Keratinocyte (primary cell): ENCODE results near the gene COL8A2. TPM values are rescaled to one million over a fixed set of nuclear protein-coding genes. Genes with fewer than 3 reads are reported as not detected.

Source experiments
- DNase-seq: peaks from one replicate; pipeline ENCODE4 v3.0.0-alpha.2; 2011; ENCODE audit warnings: low read depth, missing footprints, low spot score
- FAIRE-seq: peaks from 2 replicates; lab custom pipeline; 2011; peaks lifted over from hg19 to GRCh38; lab: Jason Lieb, UNC
- H2AFZ ChIP-seq: 2 replicates; pipeline ENCODE4 v1.6.0; 2012; ENCODE audit warnings: low read length, control low read depth, inconsistent platforms; ENCODE audit not compliant: control insufficient read depth
- H3K27ac ChIP-seq: 2 replicates; pipeline ENCODE4 v1.5.1; 2011; ENCODE audit warnings: low read length; ENCODE audit not compliant: control insufficient read depth, insufficient read depth
- H3K27me3 ChIP-seq: 3 replicates; pipeline ENCODE4 v1.6.0; 2011; ENCODE audit warnings: low read length; ENCODE audit not compliant: control insufficient read depth, insufficient read depth; ENCODE audit errors: extremely low read depth
- H3K36me3 ChIP-seq, 2 experiments: 2 replicates in 1 of 2; 3 replicates in 1 of 2; pipeline ENCODE4 v1.5.1; 2011; ENCODE audit warnings: low read length in 2 of 2, mild to moderate bottlenecking in 1 of 2; ENCODE audit not compliant: control insufficient read depth in 2 of 2, insufficient read depth in 2 of 2; ENCODE audit errors: extremely low read depth in 1 of 2
- H3K4me1 ChIP-seq: 3 replicates; pipeline ENCODE4 v1.5.1; 2011; ENCODE audit warnings: low read length; ENCODE audit not compliant: control insufficient read depth, insufficient read depth; ENCODE audit errors: extremely low read depth
- H3K4me2 ChIP-seq: 3 replicates; pipeline ENCODE4 v1.6.0; 2011; ENCODE audit warnings: low read depth, low read length; ENCODE audit not compliant: control insufficient read depth, insufficient read depth; ENCODE audit errors: extremely low read depth
- H3K4me3 ChIP-seq, 3 experiments: fragments of 200-600 bp in 1 of 3; sonication (generic) in 1 of 3; 2 replicates in 2 of 3; 3 replicates in 1 of 3; pipeline ENCODE4 v1.5.1; 2011 to 2016; ENCODE audit warnings: low read length in 3 of 3, mild to moderate bottlenecking in 3 of 3, control low read depth in 2 of 3, inconsistent platforms in 1 of 3, low read depth in 1 of 3, mixed read lengths in 1 of 3, mixed run types in 1 of 3, moderate library complexity in 1 of 3; ENCODE audit not compliant: control insufficient read depth in 2 of 3, insufficient read depth in 2 of 3; ENCODE audit errors: extremely low read depth in 1 of 3
- H3K79me2 ChIP-seq: 2 replicates; pipeline ENCODE4 v1.6.0; 2012; ENCODE audit warnings: low read length; ENCODE audit not compliant: control insufficient read depth, insufficient read depth
- H3K9ac ChIP-seq: 3 replicates; pipeline ENCODE4 v1.6.0; 2011; ENCODE audit warnings: low read length; ENCODE audit not compliant: control insufficient read depth, insufficient read depth; ENCODE audit errors: extremely low read depth
- H3K9me1 ChIP-seq: 3 replicates; pipeline ENCODE4 v1.6.0; 2011; ENCODE audit warnings: low read length; ENCODE audit not compliant: control insufficient read depth, insufficient read depth; ENCODE audit errors: extremely low read depth
- H3K9me3 ChIP-seq: 2 replicates; pipeline ENCODE4 v1.5.1; 2012; ENCODE audit warnings: low read depth, low read length; ENCODE audit not compliant: control insufficient read depth
- H4K20me1 ChIP-seq: 3 replicates; pipeline ENCODE4 v1.6.0; 2011; ENCODE audit warnings: low read length; ENCODE audit not compliant: control insufficient read depth, insufficient read depth; ENCODE audit errors: extremely low read depth
- EZH2 ChIP-seq: IDR thresholded peaks from one replicate; pipeline ENCODE4 v1.6.1; 2012; ENCODE audit warnings: inconsistent platforms, mild to moderate bottlenecking, low read length, moderate library complexity
- dilution Hi-C: fragments of 300-500 bp; cut with MboI; formaldehyde crosslinking; loops from one replicate; pipeline ENCODE4 v1.7.0; 2020; ENCODE audit warnings: low sequenced_read_pairs; ENCODE audit not compliant: extremely low pct_ligation_motif_present
- polyA plus RNA-seq, 5 experiments: library from polyadenylated mRNA; depleted of rRNA in 3 of 5; stranded (reverse) in 3 of 5; stranded (forward) in 1 of 5; unstranded in 1 of 5; fragments of >200 nt; gene quantifications; 1 replicate in 1 of 5; 2 replicates in 3 of 5; 3 replicates in 1 of 5; pipeline versions ENCODE4 v1.2.1 to v1.2.3, GENCODE V29; 2011 to 2012; ENCODE audit warnings: missing spikeins in 2 of 5, low read depth in 1 of 5, low replicate concordance in 1 of 5
- TF ChIP-seq, protein P1 (sequence below), 3 experiments: IDR thresholded peaks in 1 of 3; conservative IDR thresholded peaks in 1 of 3; optimal IDR thresholded peaks in 1 of 3; 2 replicates in 2 of 3; 3 replicates in 1 of 3; pipeline versions ENCODE3 to v1.5.1; 2011; ENCODE audit warnings: low read length in 3 of 3, mild to moderate bottlenecking in 3 of 3, moderate library complexity in 2 of 3, control low read depth in 1 of 3, inconsistent platforms in 1 of 3; ENCODE audit not compliant: insufficient read depth in 2 of 3; ENCODE audit errors: extremely low read depth in 1 of 3

COL8A2 gene
- polyA plus RNA-seq, 1 donor (not counting 4 experiments of a cell fraction or from before 2014, with no cell fraction given), result 0.09 TPM

DNA sequence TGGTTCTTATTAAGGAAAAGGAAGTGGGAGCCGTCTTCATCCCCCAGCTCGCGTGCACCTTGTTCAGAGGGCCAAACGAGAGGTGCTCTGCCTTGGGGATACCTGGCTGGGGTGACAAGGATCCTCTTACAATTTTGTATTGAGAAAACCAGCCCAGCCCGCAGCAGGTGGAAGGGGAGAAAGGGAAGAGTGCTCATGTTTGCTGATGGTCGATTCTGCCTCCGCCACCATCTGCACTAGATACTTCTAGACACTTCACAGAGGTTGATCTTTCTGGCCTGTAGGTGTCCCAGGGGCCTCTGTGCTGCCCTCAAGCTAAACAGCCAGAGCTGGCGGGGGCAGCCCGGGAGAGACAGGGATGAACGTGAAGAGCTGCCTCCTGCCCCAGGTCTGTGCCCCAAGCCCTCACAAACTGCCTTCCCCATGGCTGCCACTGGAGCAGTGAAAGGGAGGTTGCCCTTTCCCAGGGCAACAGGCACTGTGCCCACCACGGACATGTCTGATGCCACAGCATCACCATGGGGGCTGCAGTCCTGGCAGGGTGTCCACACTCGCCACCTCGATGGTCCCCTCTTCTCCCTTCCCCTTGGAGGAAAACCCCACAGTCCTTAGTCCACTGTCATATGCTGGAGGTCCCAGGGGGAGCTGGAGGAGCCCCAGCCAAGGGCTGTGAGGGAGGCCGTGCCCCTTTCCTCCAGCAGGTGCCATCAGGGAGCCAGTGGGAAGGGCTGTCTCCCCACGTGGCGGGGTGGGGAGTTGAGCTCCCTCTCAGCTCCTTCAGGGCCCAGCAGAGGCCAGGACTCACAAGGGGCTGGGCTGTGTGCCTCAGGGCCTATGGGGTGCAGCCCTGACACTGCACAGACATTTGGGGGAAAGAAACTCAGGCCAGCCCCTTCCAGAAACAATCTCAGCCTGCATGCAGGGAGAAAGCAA, 28.3 kb downstream of the COL8A2 start:
- Histone ChIP-seq H3K27me3 (no peaks in the 10 kb centered on the region), H3K79me2 (peaks cover 6% of the 10 kb centered on the region), H4K20me1 (no peaks in the 10 kb centered on the region), H3K9me1 (peaks cover 2% of the 10 kb centered on the region), H3K4me3 (no peak overlapping the region), H3K4me2 (no peak overlapping the region), H2AFZ (no peak overlapping the region), H3K4me1 (peaks cover 3% of the 10 kb centered on the region), H3K36me3 (peaks cover 28 to 36% of the 10 kb centered on the region in 2 experiments), H3K9me3 (no peaks in the 10 kb centered on the region), H3K9ac (no peak overlapping the region), H3K27ac (no peak overlapping the region)
- TF ChIP-seq, protein P1, sequence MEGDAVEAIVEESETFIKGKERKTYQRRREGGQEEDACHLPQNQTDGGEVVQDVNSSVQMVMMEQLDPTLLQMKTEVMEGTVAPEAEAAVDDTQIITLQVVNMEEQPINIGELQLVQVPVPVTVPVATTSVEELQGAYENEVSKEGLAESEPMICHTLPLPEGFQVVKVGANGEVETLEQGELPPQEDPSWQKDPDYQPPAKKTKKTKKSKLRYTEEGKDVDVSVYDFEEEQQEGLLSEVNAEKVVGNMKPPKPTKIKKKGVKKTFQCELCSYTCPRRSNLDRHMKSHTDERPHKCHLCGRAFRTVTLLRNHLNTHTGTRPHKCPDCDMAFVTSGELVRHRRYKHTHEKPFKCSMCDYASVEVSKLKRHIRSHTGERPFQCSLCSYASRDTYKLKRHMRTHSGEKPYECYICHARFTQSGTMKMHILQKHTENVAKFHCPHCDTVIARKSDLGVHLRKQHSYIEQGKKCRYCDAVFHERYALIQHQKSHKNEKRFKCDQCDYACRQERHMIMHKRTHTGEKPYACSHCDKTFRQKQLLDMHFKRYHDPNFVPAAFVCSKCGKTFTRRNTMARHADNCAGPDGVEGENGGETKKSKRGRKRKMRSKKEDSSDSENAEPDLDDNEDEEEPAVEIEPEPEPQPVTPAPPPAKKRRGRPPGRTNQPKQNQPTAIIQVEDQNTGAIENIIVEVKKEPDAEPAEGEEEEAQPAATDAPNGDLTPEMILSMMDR (optimal IDR thresholded peaks at IDR 0.05 in 1 of 3, IDR thresholded peaks at IDR 0.05 in 1 of 3, conservative IDR thresholded peaks at IDR 0.05 in 1 of 3; ENCODE audit: extremely low read depth in 1 of 3, insufficient read depth in 2 of 3, low read length in 3 of 3), result peak; percentile 14 to 39 (median 23)
- TF ChIP-seq EZH2, result no peak
- dilution Hi-C loops, result no loop called here
- no peak for DNase-seq
- no peak for FAIRE-seq

- no peak overlapping the region for H3K27ac ChIP-seq
- H2AFZ ChIP-seq, result no peak overlapping the region
- H3K27me3 ChIP-seq, result no peaks in the 10 kb centered on the region
- TF ChIP-seq, protein P1 (optimal IDR thresholded peaks at IDR 0.05 in 1 of 3, IDR thresholded peaks at IDR 0.05 in 1 of 3, conservative IDR thresholded peaks at IDR 0.05 in 1 of 3; ENCODE audit: extremely low read depth in 1 of 3, insufficient read depth in 2 of 3, low read length in 3 of 3), result no peak
- TF ChIP-seq EZH2, result no peak
- H3K4me1 ChIP-seq, result peaks cover 3% of the 10 kb centered on the region
- H3K9me3 ChIP-seq, result no peaks in the 10 kb centered on the region
- peaks cover 2% of the 10 kb centered on the region for H3K9me1 ChIP-seq
- DNase-seq (no peak), FAIRE-seq (no peak)
- no peak overlapping the region for H3K4me2 ChIP-seq
- H3K4me3 ChIP-seq, result no peak overlapping the region
- no peak overlapping the region for H3K9ac ChIP-seq
- H4K20me1 ChIP-seq, result no peaks in the 10 kb centered on the region
- peaks cover 13% of the 10 kb centered on the region for H3K79me2 ChIP-seq
- dilution Hi-C loops, result no loop called here
- peaks cover 32 to 44% of the 10 kb centered on the region in 2 experiments for H3K36me3 ChIP-seq
These were observed 29.1 kb downstream of the COL8A2 start for GRCh38 chr1:36095760-36096405.
